Caco-2 (cell line): ENCODE data around the gene NODAL. TPM values are rescaled to one million over a fixed set of nuclear protein-coding genes. Genes with fewer than 3 reads are reported as not detected.
A peak's percentile ranks its signal among the peaks of the same experiment; 100 is the strongest.

Experiments
- BruUV-seq: library from RNA; stranded (reverse); fragments of 400-500 nt; replicated peaks from 2 replicates; lab custom pipeline; 2021; lab: Mats Ljungman, UMichigan
- CTCF ChIA-PET: fragments of 300-600 bp; sonication (Branson Sonifier 250); formaldehyde crosslinking; loops from one replicate; lab custom pipeline; 2022; ENCODE audit warnings: antibody characterized with exemption; lab: Charles Lee
- POLR2A ChIA-PET: fragments of 300-600 bp; sonication (Branson Sonifier 250); formaldehyde crosslinking; loops from one replicate; lab custom pipeline; 2022; ENCODE audit warnings: antibody characterized with exemption; lab: Charles Lee
- DNase-seq, 2 experiments: peaks; one replicate each; pipeline versions ENCODE4 v3.0.0 to v3.0.0-alpha.2; 2020 to 2022
- H3K27me3 ChIP-seq: replicated peaks from 2 replicates; pipeline ENCODE4 v1.6.0; 2011; ENCODE audit warnings: low read length; ENCODE audit not compliant: control insufficient read depth, insufficient read depth
- H3K36me3 ChIP-seq: 2 replicates; pipeline ENCODE4 v1.5.1; 2011; ENCODE audit warnings: low read length; ENCODE audit not compliant: control insufficient read depth, insufficient read depth
- H3K4me1 ChIP-seq: fragments of 250-450 bp; sonication (Bioruptor Pico); 2 replicates; pipeline ENCODE4 v1.5.1; 2020; ENCODE audit warnings: mild to moderate bottlenecking
- H3K4me3 ChIP-seq: 2 replicates; pipeline ENCODE4 v1.5.1; 2011; ENCODE audit warnings: low read depth, mild to moderate bottlenecking, control low read depth, low read length
- H3K9me3 ChIP-seq: fragments of 250-450 bp; sonication (Bioruptor Pico); 2 replicates; pipeline ENCODE4 v1.5.1; 2020; ENCODE audit warnings: mild to moderate bottlenecking, moderate library complexity
- H3K27ac Mint-ChIP-seq: one replicate; pipeline ENCODE4 v1.8.0; 2022; ENCODE audit warnings: mixed read lengths; ENCODE audit not compliant: unreplicated experiment
- H3K27me3 Mint-ChIP-seq: one replicate; pipeline ENCODE4 v1.8.0; 2022; ENCODE audit warnings: mixed read lengths; ENCODE audit not compliant: insufficient read depth, unreplicated experiment
- H3K36me3 Mint-ChIP-seq: one replicate; pipeline ENCODE4 v1.8.0; 2022; ENCODE audit warnings: mild to moderate bottlenecking, mixed read lengths; ENCODE audit not compliant: insufficient read depth, unreplicated experiment
- H3K4me1 Mint-ChIP-seq: one replicate; pipeline ENCODE4 v1.8.0; 2022; ENCODE audit warnings: low read depth, mixed read lengths; ENCODE audit not compliant: unreplicated experiment
- H3K4me3 Mint-ChIP-seq: one replicate; pipeline ENCODE4 v1.8.0; 2022; ENCODE audit warnings: mild to moderate bottlenecking, moderate library complexity, mixed read lengths; ENCODE audit not compliant: unreplicated experiment
- H3K9me3 Mint-ChIP-seq: one replicate; pipeline ENCODE4 v1.8.0; 2022; ENCODE audit warnings: mixed read lengths; ENCODE audit not compliant: unreplicated experiment
- CTCF ChIP-seq, 2 experiments: fragments of 200-600 bp in 1 of 2; IDR thresholded peaks; 1 replicate in 1 of 2; 2 replicates in 1 of 2; pipeline versions ENCODE4 v1.5.1 to v1.8.0; 2011 to 2022; ENCODE audit warnings: antibody characterized with exemption in 1 of 2, control low read depth in 1 of 2, inconsistent platforms in 1 of 2, low read depth in 1 of 2, low read length in 1 of 2, mild to moderate bottlenecking in 1 of 2, moderate library complexity in 1 of 2; ENCODE audit not compliant: insufficient read depth in 1 of 2, severe bottlenecking in 1 of 2, unreplicated experiment in 1 of 2
- intact Hi-C: fragments of 100-400 bp; cut with micrococcal nuclease; formaldehyde crosslinking; loops from one replicate; pipeline ENCODE4 v1.10.0; 2022; ENCODE audit not compliant: unreplicated experiment
- total RNA-seq: library from RNA; stranded (reverse); gene quantifications from 2 replicates; pipeline ENCODE4 v1.2.3, GENCODE V29; 2022

Gene NODAL
- total RNA-seq, 1 experiment from 2014 or later, result 0.59 TPM

DNA sequence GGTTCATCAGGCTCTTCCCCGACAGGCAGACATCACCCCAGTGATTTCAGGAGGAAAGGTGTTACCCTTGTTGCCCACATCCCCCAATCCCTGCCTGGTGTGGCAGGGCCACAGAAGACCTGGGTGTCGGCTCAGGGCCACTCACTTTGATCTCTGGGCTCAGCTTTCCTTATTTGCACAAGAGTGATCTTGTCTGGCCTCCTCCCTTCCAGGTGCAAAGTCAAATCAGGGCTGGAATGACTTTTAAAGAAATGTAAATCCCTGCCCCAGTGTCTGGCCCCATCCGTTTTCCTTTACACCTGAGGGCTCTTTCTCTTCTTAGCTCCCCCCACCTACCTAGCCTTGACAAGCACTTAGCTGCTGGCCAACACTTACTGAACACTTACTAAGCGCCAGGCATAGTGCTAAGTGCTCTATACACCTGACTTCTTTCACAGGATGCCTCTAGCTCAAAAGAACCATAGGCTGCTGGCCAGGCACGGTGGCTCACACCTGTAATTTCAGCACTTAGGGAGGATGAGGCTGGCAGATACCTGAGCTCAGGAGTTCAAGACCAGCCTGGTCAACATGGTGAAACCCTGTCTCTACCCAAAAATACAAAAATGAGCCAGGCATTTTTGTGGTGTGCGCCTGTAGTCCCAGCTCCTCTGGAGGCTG lies 979 bp upstream of the NODAL start:
- no TSS peak for BruUV-seq
- intact Hi-C loops, result loop anchor here (1.0 kb wide), 3 partner anchors 12 to 17 kb away; no protein-coding TSS in a partner anchor
- H3K36me3 Mint-ChIP-seq, result peaks cover 22% of the 10 kb centered on the region
- H3K4me1 Mint-ChIP-seq, result peaks cover 45% of the 10 kb centered on the region
- no peaks in the 10 kb centered on the region for H3K9me3 Mint-ChIP-seq
- CTCF ChIA-PET, result interaction anchor here (0.6 to 2.4 kb wide), 14 partner anchors 8 to 296 kb away, joined by 3 to 21 read pairs (median 4); partner anchors contain the start of genes EIF4EBP2 and TYSND1
- peak; percentile 90 to 93 for DNase-seq
- POLR2A ChIA-PET, result interaction anchor here (0.9 to 1.4 kb wide), 4 partner anchors 12 to 39 kb away, joined by 3 to 9 read pairs (median 4); partner anchors contain the start of gene EIF4EBP2
- H3K4me3 Mint-ChIP-seq, result peak overlapping the region; percentile 12
- Histone ChIP-seq H3K36me3 (no peaks in the 10 kb centered on the region), H3K9me3 (no peaks in the 10 kb centered on the region), H3K27me3 (no peaks in the 10 kb centered on the region), H3K4me1 (peaks cover 59% of the 10 kb centered on the region), H3K4me3 (no peak overlapping the region)
- no peaks in the 10 kb centered on the region for H3K27me3 Mint-ChIP-seq
- H3K27ac Mint-ChIP-seq, result peak overlapping the region; percentile 39
- TF ChIP-seq CTCF (IDR thresholded peaks at IDR 0.05; ENCODE audit: insufficient read depth in 1 of 2, low read depth in 1 of 2, low read length in 1 of 2, severe bottlenecking in 1 of 2, unreplicated experiment in 1 of 2), result no peak

GRCh38 chr10:70441895-70442309 lies 421 bp upstream of the NODAL start:
- no TSS peak for BruUV-seq
- ChIA-PET CTCF (interaction anchor here (0.7 to 2.4 kb wide), 11 partner anchors 8 to 295 kb away, joined by 3 to 21 read pairs (median 5); partner anchors contain the start of genes EIF4EBP2 and TYSND1), POLR2A (interaction anchor here (0.5 to 1.4 kb wide), 5 partner anchors 11 to 74 kb away, joined by 3 to 9 read pairs (median 3); partner anchors contain the start of gene EIF4EBP2)
- Mint-ChIP-seq H3K4me1 (peaks cover 40% of the 10 kb centered on the region), H3K36me3 (peaks cover 22% of the 10 kb centered on the region), H3K27ac (peak overlapping the region; percentile 39), H3K27me3 (no peaks in the 10 kb centered on the region), H3K4me3 (peak overlapping the region; percentile 12), H3K9me3 (no peaks in the 10 kb centered on the region)
- Histone ChIP-seq H3K36me3 (no peaks in the 10 kb centered on the region), H3K4me3 (no peak overlapping the region), H3K9me3 (no peaks in the 10 kb centered on the region), H3K4me1 (peaks cover 54% of the 10 kb centered on the region), H3K27me3 (no peaks in the 10 kb centered on the region)
- DNase-seq, result no peak
- intact Hi-C loops, result loop anchor here (1.0 kb wide), 3 partner anchors 12 to 17 kb away; no protein-coding TSS in a partner anchor
- no peak for TF ChIP-seq CTCF (IDR thresholded peaks at IDR 0.05; ENCODE audit: insufficient read depth in 1 of 2, low read depth in 1 of 2, low read length in 1 of 2, severe bottlenecking in 1 of 2, unreplicated experiment in 1 of 2)

GRCh38 chr10:70440296-70441160 lies 953 bp downstream of the NODAL start:
- TF ChIP-seq CTCF (IDR thresholded peaks at IDR 0.05; ENCODE audit: insufficient read depth in 1 of 2, low read depth in 1 of 2, low read length in 1 of 2, severe bottlenecking in 1 of 2, unreplicated experiment in 1 of 2), result no peak
- intact Hi-C loops, result no loop called here
- no peaks in the 10 kb centered on the region for H3K9me3 Mint-ChIP-seq
- H3K27me3 Mint-ChIP-seq, result no peaks in the 10 kb centered on the region
- Histone ChIP-seq H3K27me3 (no peaks in the 10 kb centered on the region), H3K4me3 (no peak overlapping the region), H3K4me1 (peaks cover 40% of the 10 kb centered on the region), H3K9me3 (no peaks in the 10 kb centered on the region), H3K36me3 (no peaks in the 10 kb centered on the region)
- no peak overlapping the region for H3K4me3 Mint-ChIP-seq
- H3K36me3 Mint-ChIP-seq, result peaks cover 24% of the 10 kb centered on the region
- DNase-seq, result no peak
- CTCF ChIA-PET, result interaction anchor here (0.6 to 0.7 kb wide), 2 partner anchors 35 to 76 kb away, joined by 3 read pairs; no protein-coding TSS in a partner anchor
- POLR2A ChIA-PET, result no interaction called here
- peak overlapping the region; percentile 74 for H3K27ac Mint-ChIP-seq
- peaks cover 26% of the 10 kb centered on the region for H3K4me1 Mint-ChIP-seq
- no TSS peak for BruUV-seq
